ENCODE data around the gene PROZ. TPM values are rescaled to one million over a fixed set of nuclear protein-coding genes. Genes with fewer than 3 reads are reported as not detected.

Gene PROZ
- total RNA-seq, 6 experiments from 2014 or later, result not detected

DNA sequence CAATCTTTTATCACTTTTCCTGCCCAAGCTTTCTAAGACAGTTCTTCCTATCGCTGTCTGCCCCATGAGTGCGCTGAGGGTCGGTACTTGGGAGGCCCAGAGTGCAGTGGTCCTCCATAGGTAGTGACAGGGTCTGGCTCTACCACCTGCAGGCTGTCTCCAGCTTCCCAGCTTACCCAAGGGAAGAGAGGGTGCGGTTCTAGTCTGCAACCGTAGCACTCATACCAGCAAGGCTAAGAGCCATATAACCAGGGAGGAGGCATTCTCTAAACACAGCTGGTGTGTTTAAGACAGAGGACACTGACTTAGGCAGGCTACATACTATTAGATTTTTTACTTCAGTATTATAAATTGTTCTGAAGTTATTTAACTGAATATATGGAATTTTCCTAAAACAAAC, 8.2 kb downstream of the PROZ start:
- Mint-ChIP-seq H3K27ac (no peak overlapping the region), H3K27me3 (ENCODE audit: insufficient read depth) (peaks cover 8% of the 10 kb centered on the region), H3K36me3 (ENCODE audit: low read depth) (peaks cover 61% of the 10 kb centered on the region), H3K4me3 (no peak overlapping the region), H3K4me1 (ENCODE audit: low read depth) (peaks cover 17% of the 10 kb centered on the region), H3K9me3 (no peaks in the 10 kb centered on the region)
- no peak for DNase-seq
- TF ChIP-seq, protein P1, sequence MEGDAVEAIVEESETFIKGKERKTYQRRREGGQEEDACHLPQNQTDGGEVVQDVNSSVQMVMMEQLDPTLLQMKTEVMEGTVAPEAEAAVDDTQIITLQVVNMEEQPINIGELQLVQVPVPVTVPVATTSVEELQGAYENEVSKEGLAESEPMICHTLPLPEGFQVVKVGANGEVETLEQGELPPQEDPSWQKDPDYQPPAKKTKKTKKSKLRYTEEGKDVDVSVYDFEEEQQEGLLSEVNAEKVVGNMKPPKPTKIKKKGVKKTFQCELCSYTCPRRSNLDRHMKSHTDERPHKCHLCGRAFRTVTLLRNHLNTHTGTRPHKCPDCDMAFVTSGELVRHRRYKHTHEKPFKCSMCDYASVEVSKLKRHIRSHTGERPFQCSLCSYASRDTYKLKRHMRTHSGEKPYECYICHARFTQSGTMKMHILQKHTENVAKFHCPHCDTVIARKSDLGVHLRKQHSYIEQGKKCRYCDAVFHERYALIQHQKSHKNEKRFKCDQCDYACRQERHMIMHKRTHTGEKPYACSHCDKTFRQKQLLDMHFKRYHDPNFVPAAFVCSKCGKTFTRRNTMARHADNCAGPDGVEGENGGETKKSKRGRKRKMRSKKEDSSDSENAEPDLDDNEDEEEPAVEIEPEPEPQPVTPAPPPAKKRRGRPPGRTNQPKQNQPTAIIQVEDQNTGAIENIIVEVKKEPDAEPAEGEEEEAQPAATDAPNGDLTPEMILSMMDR (IDR thresholded peaks at IDR 0.05), result no peak

- H3K36me3 Mint-ChIP-seq (ENCODE audit: low read depth), result peaks cover 63% of the 10 kb centered on the region
- TF ChIP-seq, protein P1 (IDR thresholded peaks at IDR 0.05), result no peak
- no peaks in the 10 kb centered on the region for H3K9me3 Mint-ChIP-seq
- H3K27ac Mint-ChIP-seq, result no peak overlapping the region
- H3K4me1 Mint-ChIP-seq (ENCODE audit: low read depth), result peaks cover 17% of the 10 kb centered on the region
- no peak overlapping the region for H3K4me3 Mint-ChIP-seq
- no peak for DNase-seq
- H3K27me3 Mint-ChIP-seq (ENCODE audit: insufficient read depth), result peaks cover 8% of the 10 kb centered on the region
Observed at GRCh38 chr13:113167155-113167554, 8.7 kb downstream of the PROZ start.

DNA sequence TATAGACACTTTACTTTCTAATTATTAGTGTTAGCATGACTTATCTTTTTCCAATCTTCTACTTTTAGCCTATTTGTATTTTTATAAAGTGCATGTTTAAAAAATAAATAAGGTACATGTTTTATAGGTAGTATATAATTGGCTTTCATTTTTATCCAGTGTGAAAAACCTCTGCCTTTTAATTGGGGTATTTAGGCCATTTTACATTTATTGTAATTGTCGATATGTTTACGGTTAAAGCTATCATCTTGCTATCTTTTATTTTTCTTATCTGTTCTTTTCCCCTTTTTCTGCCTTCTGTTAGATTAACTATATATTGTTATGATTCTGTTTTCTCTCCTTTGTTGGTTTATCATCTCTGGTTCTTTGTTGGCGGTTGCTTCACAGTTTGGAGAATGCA, 9.1 kb downstream of the PROZ start:
- peaks cover 66% of the 10 kb centered on the region for H3K36me3 Mint-ChIP-seq (ENCODE audit: low read depth)
- H3K27ac Mint-ChIP-seq, result no peak overlapping the region
- H3K9me3 Mint-ChIP-seq, result no peaks in the 10 kb centered on the region
- DNase-seq, result no peak
- no peak overlapping the region for H3K4me3 Mint-ChIP-seq
- TF ChIP-seq, protein P1 (IDR thresholded peaks at IDR 0.05), result no peak
- H3K4me1 Mint-ChIP-seq (ENCODE audit: low read depth), result peaks cover 17% of the 10 kb centered on the region
- peaks cover 8% of the 10 kb centered on the region for H3K27me3 Mint-ChIP-seq (ENCODE audit: insufficient read depth)

GRCh38 chr13:113168211-113168610, 9.8 kb downstream of the PROZ start:
- H3K27me3 Mint-ChIP-seq (ENCODE audit: insufficient read depth), result peaks cover 8% of the 10 kb centered on the region
- H3K4me3 Mint-ChIP-seq, result no peak overlapping the region
- TF ChIP-seq, protein P1 (IDR thresholded peaks at IDR 0.05), result no peak
- DNase-seq, result no peak
- H3K27ac Mint-ChIP-seq, result no peak overlapping the region
- no peaks in the 10 kb centered on the region for H3K9me3 Mint-ChIP-seq
- peaks cover 71% of the 10 kb centered on the region for H3K36me3 Mint-ChIP-seq (ENCODE audit: low read depth)
- H3K4me1 Mint-ChIP-seq (ENCODE audit: low read depth), result peaks cover 21% of the 10 kb centered on the region

- Mint-ChIP-seq H3K9me3 (no peaks in the 10 kb centered on the region), H3K4me1 (ENCODE audit: low read depth) (peaks cover 22% of the 10 kb centered on the region), H3K4me3 (no peak overlapping the region), H3K27ac (no peak overlapping the region), H3K36me3 (ENCODE audit: low read depth) (peaks cover 73% of the 10 kb centered on the region), H3K27me3 (ENCODE audit: insufficient read depth) (peaks cover 4% of the 10 kb centered on the region; the same call in 1 of the 2 replicates)
- no peak for DNase-seq
- TF ChIP-seq, protein P1 (IDR thresholded peaks at IDR 0.05), result no peak
Observed at GRCh38 chr13:113169277-113170272, 11.1 kb downstream of the PROZ start.

Data from HFFc6 (cell line).